Skin epidermis (tissue), 12 donors: ENCODE results near the gene ICE2.

Experiments
- H3K27ac ChIP-seq, 21 experiments: fragments of 200-600 bp; sonication (generic) in 11 of 21; one replicate each; pipeline ENCODE4 v1.5.0; 2020; ENCODE audit warnings: mild to moderate bottlenecking in 3 of 21, inconsistent platforms in 2 of 21, moderate library complexity in 2 of 21
- H3K4me3 ChIP-seq, 7 experiments: fragments of 200-600 bp; sonication (generic) in 2 of 7; one replicate each; pipeline ENCODE4 v1.5.0; 2020; ENCODE audit warnings: inconsistent platforms in 2 of 7, mild to moderate bottlenecking in 2 of 7, moderate library complexity in 1 of 7

The ICE2 gene

DNA sequence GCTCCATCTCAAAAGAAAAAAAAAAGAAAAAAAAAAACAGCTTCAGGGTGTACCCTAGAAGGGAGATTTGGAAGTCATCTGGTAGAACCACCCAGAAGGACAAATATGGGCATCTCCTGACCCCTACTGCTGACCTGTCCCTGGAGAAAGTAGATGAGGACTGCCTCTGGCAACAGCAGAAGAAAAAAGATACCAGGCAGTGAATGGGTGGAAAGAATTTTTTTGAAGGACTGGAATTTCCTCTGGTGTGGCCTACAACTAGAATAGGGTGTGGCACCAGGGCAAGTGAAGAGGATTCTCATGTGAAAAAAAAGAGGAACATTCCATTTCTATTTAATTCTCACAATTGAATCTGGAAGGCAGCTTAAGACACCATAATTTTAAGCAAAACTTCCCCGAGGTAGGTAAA is 84.2 kb downstream of the ICE2 start:
- H3K27ac ChIP-seq = peak overlapping the region in 20 of 21 experiments; percentile 81 to 100 (median 99)

DNA sequence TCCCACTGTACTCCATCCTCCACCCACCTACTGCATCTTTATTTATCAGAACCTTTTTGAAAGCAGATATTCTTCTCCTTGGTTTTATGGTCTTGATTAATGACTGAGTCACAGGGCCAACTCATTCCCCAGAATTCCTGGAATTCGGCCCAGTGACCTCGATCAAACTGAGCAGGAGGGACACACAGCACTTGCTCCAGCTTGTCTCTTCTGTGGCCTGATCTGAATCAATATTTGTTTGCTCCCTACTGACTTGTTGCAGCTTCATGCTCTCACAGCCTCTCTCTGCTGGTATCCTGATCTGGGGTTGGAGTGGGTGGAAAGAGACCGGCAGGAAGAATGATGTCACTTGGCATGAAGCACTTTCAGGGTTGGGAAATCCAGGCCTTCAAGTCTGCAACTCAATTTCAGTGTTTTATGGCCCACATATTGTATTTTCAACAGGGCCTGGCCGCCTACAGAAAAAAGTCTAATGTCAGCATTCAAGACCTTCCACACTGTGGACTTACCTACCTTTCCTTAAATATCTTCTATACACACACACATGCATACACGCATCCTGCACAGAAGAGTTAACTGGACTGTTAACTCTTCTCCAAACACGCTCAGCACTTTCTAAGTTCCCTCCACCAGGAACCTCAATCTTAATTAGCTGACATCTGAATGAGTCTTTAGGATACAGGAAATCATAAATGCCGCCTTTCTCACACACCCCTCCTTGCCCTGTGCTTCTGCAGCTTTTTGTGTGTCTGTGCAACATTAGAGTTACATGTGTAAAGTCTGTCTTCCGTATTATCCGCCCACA is 85.8 kb downstream of the ICE2 start:
- peak overlapping the region in 20 of 21 experiments; percentile 69 to 100 (median 98) for H3K27ac ChIP-seq
- peak overlapping the region in 5 of 7 experiments; percentile 6 to 86 (median 71) for H3K4me3 ChIP-seq

More for the DNA sequence above, 84.2 kb downstream of the ICE2 start:
- H3K4me3 ChIP-seq = peak overlapping the region in 6 of 7 experiments; percentile 8 to 96 (median 74)

DNA sequence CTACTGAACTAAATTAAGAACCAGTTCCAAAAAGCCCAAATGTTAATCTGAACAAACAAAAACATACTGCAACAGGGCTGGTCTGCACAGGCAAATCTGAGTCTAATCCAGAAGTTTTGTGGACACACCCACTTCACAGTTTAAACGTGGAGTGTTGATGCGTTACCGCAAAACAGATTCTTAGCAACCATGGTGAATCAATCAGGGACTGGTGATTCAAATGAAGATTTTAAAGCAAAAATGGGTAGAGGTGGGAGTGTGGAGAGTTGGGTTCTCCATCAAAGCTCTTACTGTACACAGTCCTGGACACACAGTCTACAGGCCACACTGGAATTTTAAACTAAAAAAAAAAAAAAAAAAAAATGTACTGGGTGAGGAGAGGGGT is 86.3 kb downstream of the ICE2 start:
- H3K4me3 ChIP-seq = peak overlapping the region in 2 of 7 experiments; percentile 29 to 68
- peak overlapping the region in 19 of 21 experiments; percentile 67 to 100 (median 98) for H3K27ac ChIP-seq

- Histone ChIP-seq H3K4me3 (peak overlapping the region in 4 of 7 experiments; percentile 4 to 29 (median 10)), H3K27ac (peak overlapping the region in 20 of 21 experiments; percentile 23 to 100 (median 98))
Measured at GRCh38 chr15:60391722-60392315, 87.1 kb downstream of the ICE2 start.

DNA sequence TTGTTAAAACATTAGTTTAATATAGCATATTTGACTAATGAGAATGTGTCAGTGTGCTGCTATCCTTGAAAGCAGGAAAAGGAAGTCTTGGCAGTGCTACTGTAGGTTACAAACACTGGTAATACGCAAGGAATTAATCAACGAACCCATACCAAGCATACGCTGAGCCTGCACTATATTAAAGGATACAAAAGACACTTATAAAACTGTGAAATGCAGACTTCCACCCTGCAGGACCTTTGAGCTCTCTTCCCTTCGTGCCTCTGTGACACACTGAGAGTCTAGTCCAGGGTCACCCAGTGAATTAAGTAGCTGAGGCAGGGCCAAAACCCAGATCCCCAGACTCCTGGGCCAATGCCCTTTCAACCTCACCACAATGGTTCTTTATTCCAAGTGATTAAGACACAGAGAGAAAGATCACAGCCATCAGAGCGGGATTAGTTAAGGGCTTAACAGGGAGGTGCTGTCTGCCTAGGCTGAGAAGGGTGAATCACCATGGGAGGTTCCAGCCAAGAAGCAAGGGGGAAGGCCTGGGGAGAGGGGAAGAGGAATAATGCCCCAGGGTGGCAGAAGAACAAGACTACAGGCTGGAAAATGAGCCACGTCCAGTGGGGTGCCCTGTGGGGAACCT is 88.0 kb downstream of the ICE2 start:
- H3K27ac ChIP-seq = peak overlapping the region in 20 of 21 experiments; percentile 23 to 100 (median 98)
- H3K4me3 ChIP-seq = peak overlapping the region in 3 of 7 experiments; percentile 4 to 29 (median 11)

DNA sequence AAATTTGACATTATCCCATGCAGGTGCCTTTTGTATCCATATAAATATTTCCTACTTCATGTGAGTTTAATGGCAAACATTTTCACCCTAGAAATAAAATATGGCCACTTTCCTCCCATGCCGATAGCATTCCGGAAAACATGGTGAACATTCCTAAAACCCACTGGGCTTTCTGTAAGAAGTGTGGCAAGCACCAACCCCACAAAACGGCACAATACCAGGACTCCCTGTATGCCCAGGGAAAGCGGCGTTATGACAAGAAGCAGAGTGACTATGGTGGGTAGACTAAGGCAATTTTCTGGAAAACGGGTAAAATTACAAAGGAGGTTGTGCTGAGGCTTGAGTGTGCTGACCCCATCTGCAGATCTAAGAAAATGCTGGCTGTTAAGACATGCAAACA is 88.7 kb downstream of the ICE2 start:
- peak overlapping the region in 2 of 7 experiments; percentile 20 to 29 for H3K4me3 ChIP-seq
- H3K27ac ChIP-seq = peak overlapping the region in 17 of 21 experiments; percentile 52 to 100 (median 98)

GRCh38 chr15:60389261-60390077 is 89.5 kb downstream of the ICE2 start:
- peak overlapping the region in 13 of 21 experiments; percentile 5 to 98 (median 50) for H3K27ac ChIP-seq
- peak overlapping the region in 3 of 7 experiments; percentile 4 to 29 (median 20) for H3K4me3 ChIP-seq

DNA sequence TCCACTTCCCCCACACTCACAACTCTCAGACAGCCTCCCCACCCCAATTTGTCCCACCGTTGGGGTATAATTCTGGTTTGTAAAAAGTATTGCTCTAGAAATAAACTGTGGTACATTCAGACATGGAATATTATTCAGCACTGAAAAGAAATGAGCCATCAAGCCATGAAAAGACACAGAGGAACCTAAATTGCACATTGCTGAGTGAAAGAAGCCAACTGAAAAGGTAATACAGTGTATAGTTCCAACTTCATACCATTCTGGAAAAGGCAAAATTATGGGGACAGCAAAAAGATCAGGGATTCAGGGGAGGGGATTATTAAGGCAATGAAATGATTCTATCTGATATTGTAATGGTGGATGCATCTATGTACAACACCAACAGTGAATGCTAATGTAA is 91.6 kb downstream of the ICE2 start:
- H3K27ac ChIP-seq = peak overlapping the region in 6 of 21 experiments; percentile 9 to 60 (median 44)
- H3K4me3 ChIP-seq = no peak overlapping the region

DNA sequence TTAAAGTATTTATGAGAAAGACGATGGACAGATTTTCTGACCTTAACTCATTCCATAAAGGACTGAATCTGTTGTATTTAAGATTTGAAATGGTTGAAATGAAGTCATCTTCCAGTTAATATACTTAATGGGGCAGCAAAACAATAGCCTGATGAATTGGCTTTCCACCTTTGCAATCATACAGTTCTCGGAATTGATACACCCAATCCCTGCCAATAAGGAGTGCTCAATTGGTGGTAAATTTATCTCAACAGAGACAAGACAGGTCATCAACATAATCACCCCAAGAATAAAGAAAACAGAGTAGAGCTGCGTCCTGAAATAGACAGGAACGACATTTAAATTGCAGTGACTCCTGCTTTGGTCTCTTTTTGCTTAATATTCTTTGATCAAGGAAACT is 92.3 kb downstream of the ICE2 start:
- Histone ChIP-seq H3K27ac (peak overlapping the region in 8 of 21 experiments; percentile 4 to 60 (median 38)), H3K4me3 (no peak overlapping the region)

- Histone ChIP-seq H3K27ac (peak overlapping the region in 8 of 21 experiments; percentile 4 to 60 (median 38)), H3K4me3 (no peak overlapping the region)
Measured at GRCh38 chr15:60385620-60386552, 93.1 kb downstream of the ICE2 start.

GRCh38 chr15:60384526-60385126 is 94.3 kb downstream of the ICE2 start:
- Histone ChIP-seq H3K4me3 (no peak overlapping the region), H3K27ac (peak overlapping the region in 1 of 21 experiments; percentile 49)

- H3K27ac ChIP-seq = peak overlapping the region in 2 of 21 experiments; percentile 41 to 49
Measured at GRCh38 chr15:60384053-60384452, 94.9 kb downstream of the ICE2 start.

DNA sequence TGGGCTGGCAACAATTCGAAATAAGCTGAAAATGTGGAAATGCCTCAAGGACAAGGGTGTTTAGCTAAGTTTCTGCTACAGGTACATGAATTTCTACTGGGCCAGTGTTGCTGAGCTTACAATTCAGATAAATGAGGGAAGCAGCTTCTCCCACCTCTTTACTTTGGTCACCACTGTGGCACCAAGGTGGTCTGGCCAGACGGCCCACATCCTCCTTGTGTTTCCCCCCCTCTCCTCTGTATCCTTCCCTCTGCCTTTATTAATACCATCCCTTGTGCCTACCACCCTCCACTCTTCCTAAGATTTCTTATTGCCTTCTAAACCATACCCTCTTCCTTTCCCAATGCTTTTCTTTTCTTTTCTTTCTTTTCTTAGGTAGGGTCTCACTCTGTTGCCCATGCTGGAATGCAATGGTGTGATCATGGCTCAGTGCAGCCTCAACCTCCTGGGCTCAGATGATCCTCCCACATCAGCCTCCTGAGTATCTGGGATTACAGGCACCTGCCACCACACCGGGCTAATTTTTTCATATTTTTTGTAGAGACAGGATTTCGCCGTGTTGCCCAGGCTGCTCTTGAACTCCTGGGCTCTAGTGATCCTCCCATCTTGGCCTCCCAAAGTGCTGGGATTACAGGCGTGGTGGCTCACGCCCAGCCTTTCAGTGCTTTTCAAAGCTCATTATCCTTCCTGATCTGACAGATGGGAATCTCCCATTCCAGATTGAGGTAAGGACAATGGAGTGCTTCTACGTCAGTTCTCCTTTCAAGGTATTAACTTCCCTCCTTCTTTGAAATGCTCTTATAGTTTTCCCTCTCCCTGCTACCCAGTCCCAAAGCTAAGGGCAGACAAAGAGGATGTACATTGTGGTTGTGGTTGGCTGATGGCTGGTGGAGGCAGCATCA is 95.9 kb downstream of the ICE2 start:
- Histone ChIP-seq H3K4me3 (no peak overlapping the region), H3K27ac (peak overlapping the region in 10 of 21 experiments; percentile 2 to 49 (median 26))

More at GRCh38 chr15:60384053-60384452, 94.9 kb downstream of the ICE2 start:
- H3K4me3 ChIP-seq = no peak overlapping the region

- peak overlapping the region in 12 of 21 experiments; percentile 3 to 81 (median 24) for H3K27ac ChIP-seq
- no peak overlapping the region for H3K4me3 ChIP-seq
Measured at GRCh38 chr15:60381148-60381788, 97.7 kb downstream of the ICE2 start.

- peak overlapping the region in 17 of 21 experiments; percentile 6 to 81 (median 57) for H3K27ac ChIP-seq
- no peak overlapping the region for H3K4me3 ChIP-seq
Measured at GRCh38 chr15:60379525-60380274, 99.2 kb downstream of the ICE2 start.

GRCh38 chr15:60379185-60379524 is 99.8 kb downstream of the ICE2 start:
- H3K4me3 ChIP-seq = no peak overlapping the region
- H3K27ac ChIP-seq = peak overlapping the region in 15 of 21 experiments; percentile 1 to 78 (median 23)
